SK-N-SH (cell line): ENCODE results near the gene EEA1. TPM values are rescaled to one million over a fixed set of nuclear protein-coding genes. Genes with fewer than 3 reads are reported as not detected.

Source experiments
- CTCF ChIA-PET: fragments of 300-600, 350-600 bp; formaldehyde crosslinking; extraction: SDS; loops from one replicate; lab custom pipeline; 2021; lab: Yijun Ruan, JAX
- POLR2A ChIA-PET: fragments of 350-600 bp; sonication (Branson Sonifier 250); formaldehyde crosslinking; extraction: SDS; loops from one replicate; lab custom pipeline; 2020; ENCODE audit warnings: antibody characterized with exemption, inconsistent platforms; lab: Yijun Ruan, JAX
- DNase-seq: peaks from one replicate; pipeline ENCODE4 v3.0.0; 2012
- H2AFZ ChIP-seq: fragments of 200-600 bp; sonication (generic); 2 replicates; pipeline ENCODE4 v1.8.1; 2016; ENCODE audit warnings: antibody characterized with exemption, mild to moderate bottlenecking, low read depth
- H3F3A ChIP-seq: fragments of 200-600 bp; sonication (generic); replicated peaks from 2 replicates; pipeline ENCODE3; 2016; ENCODE audit warnings: antibody characterized with exemption, mild to moderate bottlenecking; ENCODE audit not compliant: insufficient read depth
- H3K27ac ChIP-seq, 2 experiments: fragments of 200-500 bp in 1 of 2; fragments of 200-600 bp in 1 of 2; sonication (Bioruptor generic) in 1 of 2; sonication (generic), shearing (Covaris generic) in 1 of 2; 2 replicates each; pipeline versions ENCODE4 v1.5.1 to v1.6.1; 2014 to 2016; ENCODE audit warnings: low read depth in 2 of 2, inconsistent platforms in 1 of 2, low read length in 1 of 2, mild to moderate bottlenecking in 1 of 2, mixed read lengths in 1 of 2
- H3K27me3 ChIP-seq: fragments of 200-600 bp; sonication (generic), shearing (Covaris generic); 2 replicates; pipeline ENCODE4 v1.6.1; 2016; ENCODE audit warnings: mixed run types; ENCODE audit not compliant: insufficient read depth
- H3K36me3 ChIP-seq, 2 experiments: fragments of 200-500 bp in 1 of 2; fragments of 200-600 bp in 1 of 2; sonication (Bioruptor generic) in 1 of 2; sonication (generic) in 1 of 2; replicated peaks in 1 of 2; 2 replicates each; pipeline versions ENCODE3 to v1.5.1; 2014 to 2016; ENCODE audit warnings: low read length in 1 of 2, mild to moderate bottlenecking in 1 of 2; ENCODE audit not compliant: insufficient read depth in 2 of 2, control insufficient read depth in 1 of 2
- H3K4me1 ChIP-seq, 2 experiments: fragments of 200-500 bp in 1 of 2; fragments of 200-600 bp in 1 of 2; sonication (Bioruptor generic) in 1 of 2; sonication (generic), shearing (Covaris generic) in 1 of 2; 2 replicates each; pipeline versions ENCODE4 v1.5.1 to v1.6.1; 2014 to 2016; ENCODE audit warnings: low read depth in 1 of 2, low read length in 1 of 2, mixed run types in 1 of 2; ENCODE audit not compliant: insufficient read depth in 2 of 2, control insufficient read depth in 1 of 2
- H3K4me2 ChIP-seq: fragments of 200-600 bp; sonication (generic), shearing (Covaris generic); 2 replicates; pipeline ENCODE4 v1.6.1; 2017; ENCODE audit warnings: mixed run types
- H3K4me3 ChIP-seq, 2 experiments: fragments of 200-500 bp in 1 of 2; fragments of 200-600 bp in 1 of 2; sonication (Bioruptor generic) in 1 of 2; sonication (generic), shearing (Covaris generic) in 1 of 2; 2 replicates each; pipeline versions ENCODE4 v1.5.1 to v1.8.1; 2014 to 2016; ENCODE audit warnings: low read depth in 2 of 2, inconsistent platforms in 1 of 2, low read length in 1 of 2, mild to moderate bottlenecking in 1 of 2, mixed read lengths in 1 of 2, moderate library complexity in 1 of 2
- H3K79me2 ChIP-seq: fragments of 200-600 bp; sonication (generic); 2 replicates; pipeline ENCODE4 v1.8.1; 2017; ENCODE audit warnings: mild to moderate bottlenecking; ENCODE audit not compliant: insufficient read depth
- H3K9ac ChIP-seq: fragments of 200-600 bp; sonication (generic); 2 replicates; pipeline ENCODE4 v1.6.1; 2017; ENCODE audit warnings: mixed run types
- H3K9me2 ChIP-seq: fragments of 200-600 bp; sonication (generic); 2 replicates; pipeline ENCODE4 v1.6.1; 2017; ENCODE audit warnings: mixed run types
- H3K9me3 ChIP-seq: fragments of 200-600 bp; sonication (generic); 2 replicates; pipeline ENCODE4 v1.6.1; 2017; ENCODE audit warnings: mixed run types, mild to moderate bottlenecking, moderate library complexity
- H4K20me1 ChIP-seq: fragments of 200-600 bp; sonication (generic); 2 replicates; pipeline ENCODE4 v1.6.1; 2017; ENCODE audit warnings: mild to moderate bottlenecking, mixed run types; ENCODE audit not compliant: insufficient read depth
- CHD2 ChIP-seq: fragments of 150-350 bp; IDR thresholded peaks from 2 replicates; pipeline ENCODE4 v1.6.1; 2018; ENCODE audit warnings: low read length; ENCODE audit not compliant: partially characterized antibody
- FOXJ3 ChIP-seq: sonication (generic); formaldehyde crosslinking; IDR thresholded peaks from 2 replicates; pipeline ENCODE4 v1.5.1; 2020; ENCODE audit warnings: mild to moderate bottlenecking, missing genetic modification reagents
- FOXM1 ChIP-seq: IDR thresholded peaks from 2 replicates; pipeline ENCODE4 v1.4.0; 2012; ENCODE audit warnings: low read depth, mild to moderate bottlenecking
- GATA2 ChIP-seq: sonication (generic); formaldehyde crosslinking; IDR thresholded peaks from 2 replicates; pipeline ENCODE4 v1.5.0; 2020; ENCODE audit warnings: mild to moderate bottlenecking, missing genetic modification reagents
- MAX ChIP-seq: IDR thresholded peaks from 2 replicates; pipeline ENCODE4 v1.4.0; 2012; ENCODE audit warnings: low read depth
- MXI1 ChIP-seq: IDR thresholded peaks from 2 replicates; pipeline ENCODE4 v1.6.1; 2012; ENCODE audit warnings: mild to moderate bottlenecking, low read depth, low read length, improper control_type of control experiment
- NFIC ChIP-seq: IDR thresholded peaks from 2 replicates; pipeline ENCODE4 v1.4.0; 2012; ENCODE audit warnings: borderline replicate concordance
- RAD21 ChIP-seq: IDR thresholded peaks from 2 replicates; pipeline ENCODE4 v1.6.1; 2012; ENCODE audit warnings: mild to moderate bottlenecking, low read length
- RCOR1 ChIP-seq: fragments of 150-350 bp; IDR thresholded peaks from 2 replicates; pipeline ENCODE4 v1.6.1; 2017; ENCODE audit warnings: antibody characterized with exemption, low read length
- SIN3A ChIP-seq: IDR thresholded peaks from 2 replicates; pipeline ENCODE4 v1.6.1; 2012; ENCODE audit warnings: low read depth, mild to moderate bottlenecking, low read length, moderate library complexity, borderline replicate concordance
- SMC3 ChIP-seq: IDR thresholded peaks from 2 replicates; pipeline ENCODE4 v1.6.1; 2012; ENCODE audit warnings: low read depth, low read length, improper control_type of control experiment
- TAF1 ChIP-seq: IDR thresholded peaks from 2 replicates; pipeline ENCODE4 v1.6.1; 2012; ENCODE audit warnings: low read depth, mild to moderate bottlenecking, low read length, moderate library complexity, borderline replicate concordance
- TEAD4 ChIP-seq: IDR thresholded peaks from 2 replicates; pipeline ENCODE4 v1.4.0; 2012; ENCODE audit warnings: mild to moderate bottlenecking, borderline replicate concordance; ENCODE audit not compliant: insufficient read depth
- USF1 ChIP-seq: IDR thresholded peaks from 2 replicates; pipeline ENCODE4 v1.4.0; 2012; ENCODE audit warnings: low read depth, borderline replicate concordance
- USF2 ChIP-seq: fragments of 150-350 bp; IDR thresholded peaks from 2 replicates; pipeline ENCODE4 v1.6.1; 2017; ENCODE audit warnings: antibody characterized with exemption, low read length, low read depth, borderline replicate concordance
- YY1 ChIP-seq: IDR thresholded peaks from 2 replicates; pipeline ENCODE4 v1.4.0; 2012; ENCODE audit warnings: low read depth, mild to moderate bottlenecking
- ZBTB33 ChIP-seq: IDR thresholded peaks from 2 replicates; pipeline ENCODE4 v1.4.0; 2012; ENCODE audit warnings: low read depth, borderline replicate concordance
- WGBS: methylation state at CpG from one replicate; pipeline ENCODE4 v1.1.6; 2017; ENCODE audit warnings: low lambda C conversion rate; 5-methylcytosine and 5-hydroxymethylcytosine counted together
- polyA plus RNA-seq, 3 experiments: library from polyadenylated mRNA; depleted of rRNA; stranded (reverse); fragments of >200 nt; gene quantifications; 2 replicates each; pipeline ENCODE4 v1.2.3, GENCODE V29; 2012

EEA1 gene
- polyA plus RNA-seq, 1 of the 3 experiments (the other 2 are of a cell fraction) = 1.5 TPM

GRCh38 chr12:92736605-92737004, 192.5 kb downstream of the EEA1 start:
- Histone ChIP-seq H3K27ac (no peak overlapping the region), H3K9me3 (no peaks in the 10 kb centered on the region), H3K9me2 (no peaks in the 10 kb centered on the region), H3K9ac (no peak overlapping the region), H3K79me2 (no peaks in the 10 kb centered on the region), H3K4me1 (peaks cover 0 to 18% of the 10 kb centered on the region in 2 experiments; a peak in 1 of 4 replicates), H2AFZ (no peak overlapping the region), H3F3A (no peaks in the 10 kb centered on the region), H4K20me1 (no peaks in the 10 kb centered on the region), H3K4me3 (no peak overlapping the region), H3K36me3 (no peaks in the 10 kb centered on the region), H3K27me3 (no peaks in the 10 kb centered on the region), H3K4me2 (no peak overlapping the region)
- 80% methylated on average over 6 of the region's 6 CpGs for WGBS
- DNase-seq = no peak
- TF ChIP-seq GATA2 (no peak), USF1 (no peak), NFIC (no peak), MAX (no peak), MXI1 (no peak), TEAD4 (no peak), YY1 (no peak), SMC3 (no peak), CHD2 (no peak), RAD21 (no peak), RCOR1 (no peak), FOXJ3 (CRISPR knock-in tag) (no peak), ZBTB33 (no peak), TAF1 (no peak), SIN3A (no peak), FOXM1 (no peak), USF2 (no peak)
- POLR2A ChIA-PET = no interaction called here
- CTCF ChIA-PET = no interaction called here
